Fibroblast of lung (primary cell): ENCODE measurements around the gene FHIT. TPM values are rescaled to one million over a fixed set of nuclear protein-coding genes. Genes with fewer than 3 reads are reported as not detected.

Source experiments
- DNase-seq, 2 donors: peaks; one replicate each; pipeline versions ENCODE4 v3.0.0 to v3.0.0-alpha.2; 2010; ENCODE audit warnings: low read depth in 2 of 2
- H2AFZ ChIP-seq: 2 replicates; pipeline ENCODE4 v1.5.1; 2012; ENCODE audit warnings: low read length, control low read depth, inconsistent platforms
- H3K27ac ChIP-seq: 2 replicates; pipeline ENCODE4 v1.5.1; 2011; ENCODE audit warnings: low read length, control low read depth; ENCODE audit not compliant: insufficient read depth
- H3K27me3 ChIP-seq: 2 replicates; pipeline ENCODE4 v1.5.1; 2011; ENCODE audit warnings: mild to moderate bottlenecking, low read length; ENCODE audit not compliant: control insufficient read depth, insufficient read depth
- H3K36me3 ChIP-seq: 2 replicates; pipeline ENCODE4 v1.5.1; 2011; ENCODE audit warnings: low read length; ENCODE audit not compliant: control insufficient read depth, insufficient read depth
- H3K4me1 ChIP-seq: 2 replicates; pipeline ENCODE4 v1.5.1; 2011; ENCODE audit warnings: low read length; ENCODE audit not compliant: control insufficient read depth, insufficient read depth; ENCODE audit errors: extremely low read depth
- H3K4me2 ChIP-seq: 2 replicates; pipeline ENCODE4 v1.5.1; 2011; ENCODE audit warnings: low read length, control low read depth; ENCODE audit not compliant: insufficient read depth; ENCODE audit errors: extremely low read depth
- H3K4me3 ChIP-seq, 4 experiments: fragments of 200-600 bp in 1 of 4; sonication (generic) in 1 of 4; replicated peaks in 1 of 4; 2 replicates each; pipeline ENCODE4 v1.5.1; 2011 to 2016; ENCODE audit warnings: low read length in 4 of 4, low read depth in 3 of 4, mild to moderate bottlenecking in 3 of 4, control low read depth in 2 of 4, inconsistent platforms in 1 of 4, mixed read lengths in 1 of 4; ENCODE audit not compliant: insufficient read depth in 1 of 4; ENCODE audit errors: control extremely low read depth in 1 of 4
- H3K79me2 ChIP-seq: 2 replicates; pipeline ENCODE4 v1.5.1; 2012; ENCODE audit warnings: mild to moderate bottlenecking, low read length, inconsistent platforms; ENCODE audit not compliant: control insufficient read depth, insufficient read depth
- H3K9ac ChIP-seq: 2 replicates; pipeline ENCODE4 v1.5.1; 2011; ENCODE audit warnings: mild to moderate bottlenecking, low read length, control low read depth; ENCODE audit not compliant: insufficient read depth
- H3K9me3 ChIP-seq: 2 replicates; pipeline ENCODE4 v1.5.1; 2012; ENCODE audit warnings: low read depth, low read length; ENCODE audit not compliant: control insufficient read depth, insufficient read depth
- H4K20me1 ChIP-seq: 2 replicates; pipeline ENCODE4 v1.5.1; 2011; ENCODE audit warnings: low read length; ENCODE audit not compliant: control insufficient read depth, insufficient read depth; ENCODE audit errors: extremely low read depth
- EZH2 ChIP-seq: IDR thresholded peaks from 2 replicates; pipeline ENCODE4 v1.5.1; 2012; ENCODE audit warnings: low read length, control low read depth, mild to moderate bottlenecking; ENCODE audit errors: missing control alignments
- polyA plus RNA-seq, 2 donors: library from polyadenylated mRNA; depleted of rRNA in 1 of 2; stranded (reverse) in 1 of 2; unstranded in 1 of 2; fragments of >200 nt; gene quantifications; 2 replicates each; pipeline ENCODE4 v1.2.1, GENCODE V29; 2011 to 2012; ENCODE audit warnings: missing spikeins in 1 of 2
- total RNA-seq: library from RNA; depleted of rRNA; stranded (reverse); fragments of >200 nt; gene quantifications from 2 replicates; pipeline ENCODE4 v1.2.1, GENCODE V29; 2014
- TF ChIP-seq, protein P1 (sequence below), 2 donors: IDR thresholded peaks in 1 of 2; conservative IDR thresholded peaks in 1 of 2; 1 replicate in 1 of 2; 2 replicates in 1 of 2; pipeline ENCODE4 v1.5.1; 2011 to 2012; ENCODE audit warnings: low read length in 2 of 2, control low read depth in 1 of 2, inconsistent platforms in 1 of 2, low read depth in 1 of 2, mild to moderate bottlenecking in 1 of 2

FHIT gene
- total and polyA plus RNA-seq, 2 donors (not counting 1 experiment from before 2014, with no cell fraction given) = 0.79 to 2.1 TPM

DNA sequence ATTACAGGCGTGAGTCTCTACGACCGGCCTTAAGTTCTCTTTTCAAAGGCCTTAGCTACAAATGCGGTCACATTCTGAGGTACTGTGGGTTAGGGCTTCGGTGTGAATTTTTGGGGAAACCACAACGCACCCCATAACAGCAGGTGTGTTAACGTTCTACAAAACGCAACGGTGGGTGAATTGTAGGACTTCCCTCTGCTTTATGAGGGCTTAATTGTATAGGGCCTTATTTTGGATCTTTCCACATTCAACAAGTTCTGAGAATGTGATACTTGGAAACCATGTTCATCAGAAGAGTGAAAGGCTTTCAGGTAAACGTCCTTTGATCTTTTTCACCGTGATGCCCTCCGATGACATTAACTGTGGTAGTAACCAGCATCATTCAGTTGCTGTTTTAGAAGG is 1202.8 kb downstream of the FHIT start:
- no peak overlapping the region for H3K4me2 ChIP-seq
- H3K9ac ChIP-seq = no peak overlapping the region
- H3K27ac ChIP-seq = no peak overlapping the region
- no peaks in the 10 kb centered on the region for H3K4me1 ChIP-seq
- no peaks in the 10 kb centered on the region for H3K27me3 ChIP-seq
- H4K20me1 ChIP-seq = no peaks in the 10 kb centered on the region
- H2AFZ ChIP-seq = no peak overlapping the region
- TF ChIP-seq, protein P1, sequence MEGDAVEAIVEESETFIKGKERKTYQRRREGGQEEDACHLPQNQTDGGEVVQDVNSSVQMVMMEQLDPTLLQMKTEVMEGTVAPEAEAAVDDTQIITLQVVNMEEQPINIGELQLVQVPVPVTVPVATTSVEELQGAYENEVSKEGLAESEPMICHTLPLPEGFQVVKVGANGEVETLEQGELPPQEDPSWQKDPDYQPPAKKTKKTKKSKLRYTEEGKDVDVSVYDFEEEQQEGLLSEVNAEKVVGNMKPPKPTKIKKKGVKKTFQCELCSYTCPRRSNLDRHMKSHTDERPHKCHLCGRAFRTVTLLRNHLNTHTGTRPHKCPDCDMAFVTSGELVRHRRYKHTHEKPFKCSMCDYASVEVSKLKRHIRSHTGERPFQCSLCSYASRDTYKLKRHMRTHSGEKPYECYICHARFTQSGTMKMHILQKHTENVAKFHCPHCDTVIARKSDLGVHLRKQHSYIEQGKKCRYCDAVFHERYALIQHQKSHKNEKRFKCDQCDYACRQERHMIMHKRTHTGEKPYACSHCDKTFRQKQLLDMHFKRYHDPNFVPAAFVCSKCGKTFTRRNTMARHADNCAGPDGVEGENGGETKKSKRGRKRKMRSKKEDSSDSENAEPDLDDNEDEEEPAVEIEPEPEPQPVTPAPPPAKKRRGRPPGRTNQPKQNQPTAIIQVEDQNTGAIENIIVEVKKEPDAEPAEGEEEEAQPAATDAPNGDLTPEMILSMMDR (conservative IDR thresholded peaks at IDR 0.05 in 1 of 2, IDR thresholded peaks at IDR 0.05 in 1 of 2; ENCODE audit: low read depth in 1 of 2, low read length in 2 of 2) = no peak
- TF ChIP-seq EZH2 = no peak
- no peaks in the 10 kb centered on the region for H3K9me3 ChIP-seq
- no peaks in the 10 kb centered on the region for H3K36me3 ChIP-seq
- no peak overlapping the region for H3K4me3 ChIP-seq
- DNase-seq = no peak
- no peaks in the 10 kb centered on the region for H3K79me2 ChIP-seq

GRCh38 chr3:60047426-60048200 is 1203.6 kb downstream of the FHIT start:
- H3K27me3 ChIP-seq = no peaks in the 10 kb centered on the region
- H3K27ac ChIP-seq = no peak overlapping the region
- no peaks in the 10 kb centered on the region for H3K9me3 ChIP-seq

GRCh38 chr3:60046210-60046609 is 1205.0 kb downstream of the FHIT start:
- no peaks in the 10 kb centered on the region for H3K27me3 ChIP-seq
- no peak overlapping the region for H3K9ac ChIP-seq
- H4K20me1 ChIP-seq = no peaks in the 10 kb centered on the region
- DNase-seq = no peak
- H3K4me3 ChIP-seq = no peak overlapping the region
- no peak overlapping the region for H2AFZ ChIP-seq
- H3K79me2 ChIP-seq = no peaks in the 10 kb centered on the region
- TF ChIP-seq, protein P1 (conservative IDR thresholded peaks at IDR 0.05 in 1 of 2, IDR thresholded peaks at IDR 0.05 in 1 of 2; ENCODE audit: low read depth in 1 of 2, low read length in 2 of 2) = no peak
- no peaks in the 10 kb centered on the region for H3K9me3 ChIP-seq
- H3K27ac ChIP-seq = no peak overlapping the region
- H3K4me1 ChIP-seq = no peaks in the 10 kb centered on the region
- no peaks in the 10 kb centered on the region for H3K36me3 ChIP-seq
- no peak overlapping the region for H3K4me2 ChIP-seq

More at GRCh38 chr3:60047426-60048200, 1203.6 kb downstream of the FHIT start:
- Histone ChIP-seq H3K4me1 (no peaks in the 10 kb centered on the region), H3K79me2 (no peaks in the 10 kb centered on the region), H3K9ac (no peak overlapping the region), H4K20me1 (no peaks in the 10 kb centered on the region), H3K4me3 (no peak overlapping the region), H3K36me3 (no peaks in the 10 kb centered on the region), H3K4me2 (no peak overlapping the region), H2AFZ (no peak overlapping the region)
- TF ChIP-seq, protein P1 (conservative IDR thresholded peaks at IDR 0.05 in 1 of 2, IDR thresholded peaks at IDR 0.05 in 1 of 2; ENCODE audit: low read depth in 1 of 2, low read length in 2 of 2) = no peak
- DNase-seq = no peak
